Lung microvascular endothelial cell (primary cell): ENCODE measurements around the gene ADCY1. TPM values are rescaled to one million over a fixed set of nuclear protein-coding genes. Genes with fewer than 3 reads are reported as not detected.

Source experiments
- DNase-seq, 2 donors: peaks; one replicate each; pipeline versions ENCODE4 v3.0.0 to v3.0.0-alpha.2; 2010; ENCODE audit warnings: low read depth in 2 of 2
- total RNA-seq: library from RNA; depleted of rRNA; stranded (reverse); fragments of >200 nt; gene quantifications from 2 replicates; pipeline ENCODE4 v1.2.1, GENCODE V29; 2014

ADCY1 gene
- total RNA-seq, 1 donor from 2014 or later, result 0.40 TPM

- no peak for DNase-seq
These were observed 2.2 kb downstream of the ADCY1 start for GRCh38 chr7:45576249-45576929.

GRCh38 chr7:45578022-45578421, 3.9 kb downstream of the ADCY1 start:
- no peak for DNase-seq

- no peak for DNase-seq
These were observed 4.3 kb downstream of the ADCY1 start for GRCh38 chr7:45578467-45578866.

GRCh38 chr7:45579391-45579801, 5.2 kb downstream of the ADCY1 start:
- no peak for DNase-seq

DNA sequence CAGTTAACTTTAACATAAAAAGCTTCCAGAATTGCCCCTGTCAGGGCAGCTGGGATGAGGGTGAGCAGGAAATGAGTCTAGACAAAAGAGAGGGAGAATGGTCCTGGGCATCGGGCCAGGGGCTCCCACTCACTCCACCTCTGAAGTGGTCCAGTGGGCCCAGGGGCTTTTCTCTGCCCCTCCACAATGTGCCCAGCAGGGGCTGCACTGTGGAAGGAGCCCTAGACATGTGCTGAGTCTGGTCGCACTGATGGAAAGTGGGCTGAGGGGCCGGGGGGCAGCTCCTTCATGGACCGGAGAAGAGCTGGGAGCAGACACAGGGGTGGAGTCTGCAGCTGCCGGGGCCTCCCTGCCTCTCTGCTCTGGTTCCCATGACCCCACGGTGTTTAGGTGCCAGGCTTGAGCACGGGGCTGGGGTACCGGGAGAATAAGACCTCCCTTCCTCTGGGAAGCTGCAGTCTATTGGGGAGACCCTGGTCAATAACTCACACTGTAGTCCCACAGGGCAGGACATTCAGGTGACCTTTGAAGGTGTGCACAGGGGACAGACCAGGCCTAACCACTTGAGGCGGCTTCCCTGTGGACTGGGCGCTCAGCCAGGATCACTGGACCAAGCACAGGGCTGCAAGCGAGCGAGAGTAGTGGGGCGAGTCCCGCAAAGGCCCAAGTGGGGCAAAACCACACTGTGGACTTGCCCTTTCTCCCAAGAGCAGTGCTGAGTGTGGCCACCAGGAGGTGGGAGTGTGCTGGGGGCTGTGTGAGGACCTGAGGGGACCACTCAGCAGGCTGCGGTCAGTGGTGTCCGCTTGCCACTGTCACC, 6.1 kb downstream of the ADCY1 start:
- DNase-seq, result peak in 1 of 2 donors; percentile 14

GRCh38 chr7:45581271-45581780, 7.2 kb downstream of the ADCY1 start:
- no peak for DNase-seq

- DNase-seq, result no peak
These were observed 8.1 kb downstream of the ADCY1 start for GRCh38 chr7:45582136-45582749.

- DNase-seq, result no peak
These were observed 8.7 kb downstream of the ADCY1 start for GRCh38 chr7:45582868-45583277.

GRCh38 chr7:45583296-45583695, 9.1 kb downstream of the ADCY1 start:
- no peak for DNase-seq

- DNase-seq, result no peak
These were observed 10.4 kb downstream of the ADCY1 start for GRCh38 chr7:45584261-45585210.

- DNase-seq, result no peak
These were observed 11.5 kb downstream of the ADCY1 start for GRCh38 chr7:45585628-45586027.

DNA sequence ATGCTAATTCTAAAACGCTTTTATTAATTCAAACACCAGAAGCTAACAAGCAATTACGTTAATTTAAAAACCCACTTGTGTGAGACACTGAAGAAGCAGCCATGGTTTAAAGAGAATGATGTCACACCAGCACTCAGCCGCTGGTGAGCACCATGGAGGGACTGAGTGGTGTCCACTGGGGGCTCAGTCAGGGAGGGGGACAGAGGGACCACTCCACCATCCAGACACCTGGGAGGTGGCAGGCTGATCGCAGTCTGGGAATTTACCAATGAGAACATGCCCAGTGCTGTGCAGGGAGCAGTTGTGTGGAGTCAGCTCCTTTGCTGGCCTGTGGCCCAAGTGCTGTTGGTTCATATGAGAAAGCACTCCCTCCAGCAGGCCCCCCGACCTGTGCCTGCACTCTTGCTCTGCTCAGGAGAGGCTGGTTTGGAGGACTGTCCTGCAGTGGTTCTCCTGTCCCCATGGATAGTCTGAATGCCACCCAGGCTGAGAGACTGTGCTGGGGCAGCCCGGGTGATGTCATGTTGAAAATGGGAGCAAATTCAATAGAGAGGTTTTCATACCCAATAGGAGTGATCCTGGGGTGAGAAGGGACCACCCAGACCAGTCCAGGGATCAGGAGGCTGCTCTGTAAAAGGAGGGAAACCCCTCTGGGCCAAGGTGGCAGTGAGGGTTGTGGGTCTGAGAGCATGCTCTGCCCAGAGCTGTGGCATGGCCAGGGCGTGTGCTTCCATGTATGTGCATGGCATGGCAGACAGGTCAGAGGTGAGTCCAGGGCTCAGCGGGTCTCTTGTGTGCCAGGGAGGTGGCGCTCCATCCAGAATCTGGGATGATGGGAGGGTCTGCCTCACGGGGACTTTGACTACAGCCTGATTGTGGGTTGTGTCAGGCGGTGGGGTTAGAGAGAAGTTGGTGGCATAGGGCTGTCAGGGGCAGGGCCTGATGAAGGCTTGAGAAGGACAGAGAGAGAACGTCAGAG, 12.7 kb downstream of the ADCY1 start:
- DNase-seq, result no peak

GRCh38 chr7:45588466-45588865, 14.3 kb downstream of the ADCY1 start:
- DNase-seq, result no peak

DNA sequence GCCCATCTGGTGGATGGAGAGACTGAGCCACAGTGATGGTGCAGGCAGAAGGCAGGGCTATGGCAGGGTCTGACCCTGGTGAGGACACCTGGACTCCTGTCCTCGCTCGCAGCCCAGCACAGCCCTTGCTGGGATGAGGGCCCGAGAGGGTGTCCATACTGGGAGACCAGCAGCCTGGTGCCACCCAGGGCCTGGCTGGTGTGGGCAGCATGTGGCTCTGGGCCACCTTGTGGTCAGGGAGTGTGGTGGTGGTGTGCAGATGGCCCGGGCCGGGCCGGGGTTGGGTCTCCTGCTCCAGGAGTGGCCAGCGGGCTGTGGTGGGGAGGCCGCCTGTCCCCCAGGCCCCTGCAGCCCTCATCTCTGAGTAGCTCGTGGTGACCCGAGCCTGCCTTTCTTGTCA, 14.9 kb downstream of the ADCY1 start:
- DNase-seq, result no peak

DNA sequence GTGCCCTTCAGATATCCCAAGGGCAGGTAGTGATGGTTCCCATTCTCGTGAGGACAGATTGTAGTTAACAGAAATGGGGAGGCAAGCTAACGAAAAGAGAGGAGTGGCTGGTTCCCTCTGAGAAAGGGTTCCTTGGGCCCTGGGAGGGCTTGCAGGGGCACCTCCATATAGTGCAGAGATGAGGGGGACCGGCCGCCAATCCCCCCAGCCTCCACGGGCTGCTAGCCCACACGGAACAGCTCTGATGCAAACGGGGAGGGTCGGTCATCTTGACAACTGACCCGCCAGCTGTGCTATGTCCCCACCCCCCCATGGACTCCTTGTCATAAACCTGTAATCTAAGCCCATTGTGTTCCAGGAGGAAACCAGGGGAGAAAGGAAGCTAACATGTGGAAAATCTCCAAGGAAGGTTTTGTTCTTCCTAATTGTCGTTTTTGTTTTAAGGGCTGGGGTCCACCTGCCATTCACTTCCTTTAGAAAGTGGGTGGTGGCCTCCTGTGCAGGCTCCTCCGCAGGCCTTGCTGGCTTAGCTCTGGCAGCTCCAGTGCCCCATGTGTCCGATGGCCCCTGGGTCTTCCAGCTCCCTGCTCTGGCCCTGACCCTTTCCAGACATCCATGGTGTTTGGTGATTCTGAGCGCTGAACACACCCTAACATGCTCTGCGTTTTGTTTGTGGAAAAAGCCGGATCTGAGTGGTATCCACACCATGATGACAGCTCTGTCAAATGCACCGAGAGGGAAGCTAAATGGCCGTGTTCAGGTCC, 15.9 kb downstream of the ADCY1 start:
- no peak for DNase-seq

DNA sequence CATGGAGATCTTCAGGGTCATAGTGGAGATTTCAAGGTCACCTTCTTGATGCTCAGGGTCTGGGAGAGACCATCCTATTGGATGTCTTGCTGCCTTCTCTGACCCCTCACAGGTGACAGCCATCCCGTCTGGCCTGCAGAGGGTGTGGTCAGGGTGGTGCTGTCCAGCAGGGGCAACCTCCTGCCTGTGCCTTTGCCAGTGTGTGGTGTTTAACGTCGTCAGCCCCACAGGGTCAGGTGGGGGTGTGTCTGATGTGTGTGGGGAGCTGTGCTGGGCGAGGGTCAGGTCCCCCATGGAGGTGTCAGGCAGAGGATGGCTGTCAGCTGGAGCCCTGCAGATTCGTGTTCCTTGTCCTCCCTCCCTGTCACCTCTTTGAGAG, 16.5 kb downstream of the ADCY1 start:
- no peak for DNase-seq

DNA sequence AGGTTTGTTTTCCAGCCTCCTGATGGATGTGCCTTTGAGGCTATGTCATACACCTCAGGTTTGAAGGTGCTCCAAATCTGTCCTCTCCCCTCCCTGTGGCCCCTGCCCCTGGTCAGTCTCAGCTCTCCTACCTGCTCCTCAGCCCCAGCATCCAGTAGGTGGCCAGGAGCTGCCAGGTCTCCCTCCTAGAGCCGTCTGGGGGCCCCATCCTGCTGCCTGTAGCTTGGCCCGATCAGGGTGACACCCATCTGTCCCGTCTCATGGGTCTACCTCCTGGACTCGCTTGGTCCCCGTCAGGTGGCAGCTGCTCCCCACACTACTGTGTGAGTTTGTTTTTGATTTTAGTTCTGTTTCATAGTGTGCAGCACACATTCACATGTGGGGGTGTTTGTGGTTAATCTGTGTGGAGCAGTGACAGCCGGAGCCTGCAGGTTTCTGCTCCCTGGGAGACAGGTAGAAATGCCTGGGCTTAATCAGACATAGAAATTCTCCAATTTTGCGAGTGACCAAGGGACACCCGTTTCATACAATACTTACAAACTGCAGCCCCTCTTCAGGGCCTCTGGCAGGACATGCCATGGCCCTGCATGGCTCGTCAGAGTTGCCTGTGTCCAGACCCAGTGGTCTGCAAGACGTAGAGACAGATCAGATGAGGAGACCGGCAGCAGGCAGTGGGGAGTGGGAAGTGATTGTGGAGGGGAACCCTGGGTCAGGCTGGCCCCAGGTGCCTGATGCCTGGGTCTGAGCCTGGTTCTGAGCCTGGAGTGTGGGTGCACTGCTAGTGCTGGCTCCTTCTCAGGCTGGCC, 17.1 kb downstream of the ADCY1 start:
- DNase-seq, result no peak

DNA sequence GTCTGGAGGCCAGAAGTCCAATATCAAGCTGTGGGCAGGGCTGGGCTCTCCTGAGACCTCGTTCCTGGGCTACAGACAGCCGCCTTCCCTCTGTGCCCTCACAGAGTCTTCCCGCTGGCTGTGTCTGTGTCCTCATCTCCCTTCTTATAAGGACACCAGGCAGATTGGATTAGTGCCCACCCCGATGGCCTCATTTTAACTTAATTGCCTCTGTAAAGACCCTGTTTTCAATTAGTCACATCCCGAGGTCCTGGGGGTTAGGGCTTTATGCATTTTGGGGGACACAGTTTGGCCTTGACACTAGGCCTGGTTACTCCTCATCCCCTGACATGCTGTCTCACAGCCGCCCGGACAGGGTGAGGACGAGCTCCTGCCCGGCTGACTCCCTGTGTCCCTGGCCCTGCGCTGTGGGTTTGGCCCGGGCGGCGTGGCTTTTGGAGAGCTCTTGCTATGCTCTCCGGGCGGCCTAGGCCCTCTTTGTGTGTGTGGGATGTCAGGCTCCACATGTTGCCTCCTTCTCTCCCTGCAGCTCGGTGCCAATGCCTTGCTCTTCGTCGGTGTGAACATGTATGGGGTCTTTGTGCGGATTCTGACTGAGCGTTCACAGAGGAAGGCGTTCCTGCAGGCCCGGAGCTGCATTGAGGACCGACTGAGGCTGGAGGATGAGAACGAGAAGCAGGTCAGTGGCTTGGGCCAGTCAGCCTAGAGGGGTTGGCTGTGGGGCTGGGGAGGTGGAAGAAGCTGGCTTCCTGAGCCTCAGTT, 18.2 kb downstream of the ADCY1 start:
- DNase-seq, result no peak
